HEK293 (cell line): Measurements from ENCODE around the gene HSPBAP1.

ENCODE experiments used
- CTCF ChIA-PET: fragments of 350-600 bp; formaldehyde crosslinking; extraction: SDS; loops from one replicate; lab custom pipeline; 2021; ENCODE audit warnings: antibody characterized with exemption; lab: Yijun Ruan, JAX
- POLR2A ChIA-PET: fragments of 300-600 bp; formaldehyde crosslinking; extraction: SDS; loops from one replicate; lab custom pipeline; 2020; ENCODE audit warnings: antibody characterized with exemption, inconsistent platforms; lab: Yijun Ruan, JAX
- H3K27ac ChIP-seq: fragments of 200-500 bp; sonication (Bioruptor generic); 2 replicates; pipeline ENCODE4 v1.5.1; 2014; ENCODE audit warnings: low read depth, low read length, control low read depth, inconsistent platforms; ENCODE audit errors: extremely low read depth
- H3K36me3 ChIP-seq, 2 experiments: fragments of 200-500 bp in 1 of 2; sonication (Bioruptor generic) in 1 of 2; 1 replicate in 1 of 2; 2 replicates in 1 of 2; pipeline ENCODE4 v1.5.1; 2014 to 2017; ENCODE audit warnings: inconsistent platforms in 2 of 2, low read length in 2 of 2; ENCODE audit not compliant: control insufficient read depth in 2 of 2, insufficient read depth in 1 of 2
- H3K4me1 ChIP-seq: fragments of 200-500 bp; sonication (Bioruptor generic); 2 replicates; pipeline ENCODE4 v1.5.1; 2014; ENCODE audit warnings: mild to moderate bottlenecking, low read length, inconsistent platforms; ENCODE audit not compliant: control insufficient read depth, insufficient read depth
- H3K4me3 ChIP-seq: 2 replicates; pipeline ENCODE4 v1.5.1; 2011; ENCODE audit warnings: low read depth, mild to moderate bottlenecking, control low read depth, low read length, moderate library complexity
- H3K9me3 ChIP-seq: fragments of 200-500 bp; sonication (Bioruptor generic); 2 replicates; pipeline ENCODE4 v1.5.1; 2014; ENCODE audit warnings: low read depth, low read length, inconsistent platforms; ENCODE audit not compliant: control insufficient read depth, insufficient read depth
- FEZF1 ChIP-seq: fragments of 450-650 bp; formaldehyde crosslinking; IDR thresholded peaks from 2 replicates; pipeline ENCODE4 v1.5.1; 2016; ENCODE audit warnings: missing biosample characterization, missing genetic modification characterization
- GFI1B ChIP-seq: fragments of 450-650 bp; formaldehyde crosslinking; IDR thresholded peaks from 2 replicates; pipeline ENCODE4 v1.5.1; 2016; ENCODE audit warnings: missing biosample characterization, missing genetic modification characterization
- GLI2 ChIP-seq: fragments of 450-650 bp; formaldehyde crosslinking; IDR thresholded peaks from 2 replicates; pipeline ENCODE4; 2017; ENCODE audit warnings: missing biosample characterization, missing genetic modification characterization, low read depth, borderline replicate concordance
- GLI4 ChIP-seq: fragments of 450-650 bp; formaldehyde crosslinking; IDR thresholded peaks from 2 replicates; pipeline ENCODE4 v1.5.1; 2016; ENCODE audit warnings: missing biosample characterization, missing genetic modification characterization
- GLIS1 ChIP-seq: fragments of 450-650 bp; formaldehyde crosslinking; IDR thresholded peaks from 2 replicates; pipeline ENCODE4 v1.5.1; 2016; ENCODE audit warnings: missing biosample characterization, missing genetic modification characterization
- KLF9 ChIP-seq: fragments of 450-650 bp; formaldehyde crosslinking; IDR thresholded peaks from 2 replicates; pipeline ENCODE4 v1.5.1; 2016; ENCODE audit warnings: missing biosample characterization, missing genetic modification characterization, low read depth
- REST ChIP-seq: fragments of 450-650 bp; formaldehyde crosslinking; IDR thresholded peaks from 2 replicates; pipeline ENCODE4 v1.5.1; 2016; ENCODE audit warnings: missing biosample characterization, missing genetic modification characterization
- SCRT2 ChIP-seq: fragments of 450-650 bp; formaldehyde crosslinking; IDR thresholded peaks from 2 replicates; pipeline ENCODE4 v1.5.1; 2016; ENCODE audit warnings: missing biosample characterization, missing genetic modification characterization
- ZBTB1 ChIP-seq: fragments of 450-650 bp; formaldehyde crosslinking; IDR thresholded peaks from 2 replicates; pipeline ENCODE4 v1.5.1; 2016; ENCODE audit warnings: missing biosample characterization, missing genetic modification characterization
- ZBTB8A ChIP-seq: fragments of 450-650 bp; formaldehyde crosslinking; IDR thresholded peaks from 2 replicates; pipeline ENCODE4 v1.5.1; 2016; ENCODE audit warnings: missing biosample characterization, missing genetic modification characterization
- ZFP37 ChIP-seq: fragments of 450-650 bp; formaldehyde crosslinking; IDR thresholded peaks from 2 replicates; pipeline ENCODE4 v1.5.1; 2016; ENCODE audit warnings: missing biosample characterization, missing genetic modification characterization
- ZNF214 ChIP-seq: fragments of 450-650 bp; formaldehyde crosslinking; IDR thresholded peaks from 2 replicates; pipeline ENCODE4 v1.5.1; 2017; ENCODE audit warnings: missing biosample characterization, mild to moderate bottlenecking, missing genetic modification characterization, borderline replicate concordance
- ZNF24 ChIP-seq: fragments of 450-650 bp; formaldehyde crosslinking; IDR thresholded peaks from 2 replicates; pipeline ENCODE4 v1.5.1; 2016; ENCODE audit warnings: missing biosample characterization, missing genetic modification characterization
- ZNF274 ChIP-seq, 2 experiments: fragments of 200-500 bp in 1 of 2; fragments of 450-650 bp in 1 of 2; sonication (Bioruptor generic) in 1 of 2; formaldehyde crosslinking in 1 of 2; IDR thresholded peaks; 2 replicates each; pipeline versions ENCODE4 v1.5.1 to v1.6.1; 2014 to 2016; ENCODE audit warnings: borderline replicate concordance in 1 of 2, inconsistent platforms in 1 of 2, low read length in 1 of 2, missing biosample characterization in 1 of 2, missing genetic modification characterization in 1 of 2
- ZNF292 ChIP-seq: fragments of 450-650 bp; formaldehyde crosslinking; IDR thresholded peaks from 2 replicates; pipeline ENCODE4 v1.5.1; 2016; ENCODE audit warnings: low read depth, missing biosample characterization, missing genetic modification characterization, borderline replicate concordance
- ZNF366 ChIP-seq: fragments of 450-650 bp; formaldehyde crosslinking; conservative IDR thresholded peaks from 2 replicates; pipeline ENCODE4 v1.5.1; 2016; ENCODE audit warnings: missing biosample characterization, missing genetic modification characterization
- ZNF433 ChIP-seq: fragments of 450-650 bp; formaldehyde crosslinking; IDR thresholded peaks from 2 replicates; pipeline ENCODE4 v1.5.1; 2016; ENCODE audit warnings: missing biosample characterization, missing genetic modification characterization, low read depth
- ZNF544 ChIP-seq: fragments of 450-650 bp; formaldehyde crosslinking; IDR thresholded peaks from 2 replicates; pipeline ENCODE4 v1.5.0; 2017; ENCODE audit warnings: missing biosample characterization, missing genetic modification characterization
- ZNF558 ChIP-seq: fragments of 450-650 bp; formaldehyde crosslinking; IDR thresholded peaks from 2 replicates; pipeline ENCODE4 v1.5.1; 2016; ENCODE audit warnings: missing biosample characterization, missing genetic modification characterization
- ZNF596 ChIP-seq: fragments of 450-650 bp; IDR thresholded peaks from 2 replicates; pipeline ENCODE4 v1.5.0; 2018; ENCODE audit warnings: missing biosample characterization, mild to moderate bottlenecking, missing genetic modification characterization, moderate library complexity
- ZNF645 ChIP-seq: fragments of 450-650 bp; formaldehyde crosslinking; IDR thresholded peaks from 2 replicates; pipeline ENCODE4; 2016; ENCODE audit warnings: missing biosample characterization, missing genetic modification characterization
- ZNF792 ChIP-seq: fragments of 450-650 bp; formaldehyde crosslinking; IDR thresholded peaks from 2 replicates; pipeline ENCODE4 v1.5.1; 2016; ENCODE audit warnings: missing biosample characterization, missing genetic modification characterization
- ZNF843 ChIP-seq: fragments of 450-650 bp; formaldehyde crosslinking; IDR thresholded peaks from 2 replicates; pipeline ENCODE4 v1.5.1; 2016; ENCODE audit warnings: missing biosample characterization, missing genetic modification characterization
- ZSCAN5A ChIP-seq: fragments of 450-650 bp; formaldehyde crosslinking; IDR thresholded peaks from 2 replicates; pipeline ENCODE4 v1.5.1; 2016; ENCODE audit warnings: missing biosample characterization, missing genetic modification characterization
- TF ChIP-seq, protein P1 (sequence below): fragments of 450-650 bp; formaldehyde crosslinking; IDR thresholded peaks from 2 replicates; pipeline ENCODE4 v1.5.1; 2016; ENCODE audit warnings: missing biosample characterization, missing genetic modification characterization

Gene HSPBAP1

GRCh38 chr3:122824465-122825381, 31.1 kb upstream of the HSPBAP1 start:
- H3K27ac ChIP-seq: no peak overlapping the region
- H3K4me1 ChIP-seq: no peaks in the 10 kb centered on the region
- ChIA-PET CTCF (interaction anchor here (0.9 kb wide), 1 partner anchor 53 kb away, joined by 3 read pairs; no protein-coding TSS in a partner anchor), POLR2A (no interaction called here)
- no peaks in the 10 kb centered on the region for H3K9me3 ChIP-seq
- H3K36me3 ChIP-seq: peaks cover 0 to 18% of the 10 kb centered on the region in 2 experiments; a peak in 2 of 3 replicates
- no peak overlapping the region for H3K4me3 ChIP-seq
- TF ChIP-seq GLI2 (tag by site-specific recombination) (peak; percentile 65; the same call in 1 of the 2 replicates), ZNF645 (tag by site-specific recombination) (no peak), ZBTB8A (tag by site-specific recombination) (no peak), ZNF544 (tag by site-specific recombination) (no peak), ZFP37 (tag by site-specific recombination) (peak; percentile 82), FEZF1 (tag by site-specific recombination) (peak; percentile 91), GLIS1 (tag by site-specific recombination) (peak; percentile 91), ZNF214 (no peak), KLF9 (tag by site-specific recombination) (peak; percentile 45), SCRT2 (tag by site-specific recombination) (peak; percentile 37), ZNF843 (tag by site-specific recombination) (peak; percentile 98), ZNF274 (IDR thresholded peaks at IDR 0.05; ENCODE audit: low read length) (no peak), ZNF274 (tag by site-specific recombination; IDR thresholded peaks at IDR 0.05; ENCODE audit: borderline replicate concordance) (no peak), GLI4 (tag by site-specific recombination) (peak; percentile 76; the same call in 1 of the 2 replicates), ZNF366 (tag by site-specific recombination) (peak; percentile 98), ZNF433 (tag by site-specific recombination) (no peak), ZNF292 (no peak), ZNF558 (peak; percentile 58), ZNF792 (tag by site-specific recombination) (no peak), ZBTB1 (tag by site-specific recombination) (no peak), GFI1B (tag by site-specific recombination) (peak; percentile 78), ZNF24 (tag by site-specific recombination) (peak; percentile 84), ZNF596 (tag by site-specific recombination) (no peak), REST (tag by site-specific recombination) (no peak), ZSCAN5A (tag by site-specific recombination) (no peak)
- TF ChIP-seq, protein P1, sequence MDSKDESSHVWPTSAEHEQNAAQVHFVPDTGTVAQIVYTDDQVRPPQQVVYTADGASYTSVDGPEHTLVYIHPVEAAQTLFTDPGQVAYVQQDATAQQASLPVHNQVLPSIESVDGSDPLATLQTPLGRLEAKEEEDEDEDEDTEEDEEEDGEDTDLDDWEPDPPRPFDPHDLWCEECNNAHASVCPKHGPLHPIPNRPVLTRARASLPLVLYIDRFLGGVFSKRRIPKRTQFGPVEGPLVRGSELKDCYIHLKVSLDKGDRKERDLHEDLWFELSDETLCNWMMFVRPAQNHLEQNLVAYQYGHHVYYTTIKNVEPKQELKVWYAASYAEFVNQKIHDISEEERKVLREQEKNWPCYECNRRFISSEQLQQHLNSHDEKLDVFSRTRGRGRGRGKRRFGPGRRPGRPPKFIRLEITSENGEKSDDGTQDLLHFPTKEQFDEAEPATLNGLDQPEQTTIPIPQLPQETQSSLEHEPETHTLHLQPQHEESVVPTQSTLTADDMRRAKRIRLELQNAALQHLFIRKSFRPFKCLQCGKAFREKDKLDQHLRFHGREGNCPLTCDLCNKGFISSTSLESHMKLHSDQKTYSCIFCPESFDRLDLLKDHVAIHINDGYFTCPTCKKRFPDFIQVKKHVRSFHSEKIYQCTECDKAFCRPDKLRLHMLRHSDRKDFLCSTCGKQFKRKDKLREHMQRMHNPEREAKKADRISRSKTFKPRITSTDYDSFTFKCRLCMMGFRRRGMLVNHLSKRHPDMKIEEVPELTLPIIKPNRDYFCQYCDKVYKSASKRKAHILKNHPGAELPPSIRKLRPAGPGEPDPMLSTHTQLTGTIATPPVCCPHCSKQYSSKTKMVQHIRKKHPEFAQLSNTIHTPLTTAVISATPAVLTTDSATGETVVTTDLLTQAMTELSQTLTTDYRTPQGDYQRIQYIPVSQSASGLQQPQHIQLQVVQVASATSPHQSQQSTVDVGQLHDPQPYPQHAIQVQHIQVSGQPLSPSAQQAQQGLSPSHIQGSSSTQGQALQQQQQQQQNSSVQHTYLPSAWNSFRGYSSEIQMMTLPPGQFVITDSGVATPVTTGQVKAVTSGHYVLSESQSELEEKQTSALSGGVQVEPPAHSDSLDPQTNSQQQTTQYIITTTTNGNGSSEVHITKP (tag by site-specific recombination): peak; percentile 62; the same call in 1 of the 2 replicates
